Skeletal muscle satellite cell (primary cell): ENCODE data around the gene TMEM30A.

Experiments used
- H3K27me3 ChIP-seq: 2 replicates; pipeline ENCODE4 v1.7.0; 2013; ENCODE audit warnings: low read length; ENCODE audit not compliant: control insufficient read depth, insufficient read depth
- H3K36me3 ChIP-seq: 2 replicates; pipeline ENCODE4 v1.7.0; 2013; ENCODE audit warnings: mild to moderate bottlenecking, control low read depth, low read length; ENCODE audit not compliant: insufficient read depth
- H3K4me1 ChIP-seq: 2 replicates; pipeline ENCODE4 v1.7.0; 2013; ENCODE audit warnings: low read length; ENCODE audit not compliant: control insufficient read depth, insufficient read depth
- H3K4me2 ChIP-seq: 2 replicates; pipeline ENCODE4 v1.7.0; 2013; ENCODE audit warnings: mild to moderate bottlenecking, low read length
- H3K4me3 ChIP-seq: 2 replicates; pipeline ENCODE4 v1.7.0; 2013; ENCODE audit warnings: low read length
- H3K9ac ChIP-seq: 2 replicates; pipeline ENCODE4 v1.7.0; 2013; ENCODE audit warnings: mild to moderate bottlenecking, low read depth, low read length, moderate library complexity
- H3K9me3 ChIP-seq: replicated peaks from 2 replicates; pipeline ENCODE4 v1.7.0; 2013; ENCODE audit warnings: mild to moderate bottlenecking, control low read depth, low read length

TMEM30A gene

DNA sequence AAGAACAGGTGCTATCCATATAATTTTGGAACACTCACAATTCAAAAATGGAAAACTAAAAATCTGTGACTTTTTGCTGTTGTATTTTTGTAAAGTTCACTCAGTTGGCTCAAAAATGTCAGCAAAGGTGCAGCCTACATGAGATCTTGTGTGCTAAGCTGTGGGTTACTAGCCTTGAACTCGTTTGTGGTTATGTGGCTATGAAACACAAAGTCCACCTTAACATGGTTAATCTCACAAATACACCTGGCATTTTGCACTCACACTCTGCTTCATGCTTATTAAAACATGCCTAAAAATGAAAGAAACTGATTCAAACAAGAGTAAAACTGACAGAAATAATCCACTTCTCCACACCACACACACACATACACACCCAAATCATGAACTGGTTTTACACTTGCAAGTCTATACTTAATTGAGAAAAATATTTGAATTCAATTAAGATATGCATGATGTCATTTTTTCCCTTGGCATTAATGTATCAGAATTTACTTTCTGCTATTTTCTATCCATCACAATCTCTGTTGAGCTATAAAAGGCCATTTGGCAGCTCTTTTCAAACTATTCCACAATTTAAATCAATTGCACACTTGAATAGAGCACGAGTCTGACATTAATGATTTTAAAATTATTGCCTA is 22.9 kb upstream of the TMEM30A start:
- Histone ChIP-seq H3K36me3 (no peaks in the 10 kb centered on the region), H3K4me3 (no peak overlapping the region), H3K4me1 (no peaks in the 10 kb centered on the region), H3K27me3 (peaks cover 3% of the 10 kb centered on the region), H3K4me2 (no peak overlapping the region), H3K9me3 (no peaks in the 10 kb centered on the region), H3K9ac (no peak overlapping the region)

DNA sequence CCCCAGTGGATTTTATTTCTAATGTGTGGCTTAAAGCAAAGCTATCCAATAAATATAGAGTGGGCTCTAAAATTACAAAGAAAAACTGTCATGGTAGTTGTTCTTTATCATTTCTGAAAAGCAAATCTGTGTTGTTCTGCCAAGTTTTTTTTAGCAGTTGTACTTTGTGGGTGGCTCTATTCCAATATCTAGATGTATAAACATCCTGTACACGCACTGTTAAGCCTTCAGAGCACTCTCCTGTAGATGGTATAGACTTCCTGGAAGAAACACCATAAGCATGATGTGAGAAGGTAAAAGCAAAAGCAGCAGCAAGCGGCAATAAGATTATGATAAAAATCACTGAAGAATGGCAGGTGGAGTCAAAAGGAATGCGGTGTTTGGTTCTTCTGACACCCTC is 21.5 kb upstream of the TMEM30A start:
- Histone ChIP-seq H3K9me3 (no peaks in the 10 kb centered on the region), H3K4me3 (no peak overlapping the region), H3K4me1 (no peaks in the 10 kb centered on the region), H3K27me3 (no peaks in the 10 kb centered on the region), H3K36me3 (no peaks in the 10 kb centered on the region), H3K4me2 (no peak overlapping the region), H3K9ac (no peak overlapping the region)

DNA sequence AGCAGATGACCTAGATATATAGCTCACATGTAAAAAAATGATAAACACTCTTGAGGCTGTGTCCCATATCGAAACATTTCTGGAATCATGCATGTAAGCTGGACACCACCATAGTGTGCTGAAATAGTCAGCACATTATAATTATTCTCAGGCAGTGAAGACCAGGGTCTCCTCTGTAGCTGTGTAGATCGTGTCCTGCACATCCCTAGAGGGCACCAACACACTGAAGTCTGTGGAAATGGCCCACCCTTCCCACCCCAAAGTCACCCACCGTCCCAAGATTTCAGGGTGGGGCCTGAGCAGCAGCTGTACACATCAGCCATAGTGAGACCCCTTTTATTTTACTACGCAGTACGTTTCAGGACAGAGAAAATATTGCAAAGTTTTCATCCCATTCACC is 21.0 kb upstream of the TMEM30A start:
- no peaks in the 10 kb centered on the region for H3K9me3 ChIP-seq

DNA sequence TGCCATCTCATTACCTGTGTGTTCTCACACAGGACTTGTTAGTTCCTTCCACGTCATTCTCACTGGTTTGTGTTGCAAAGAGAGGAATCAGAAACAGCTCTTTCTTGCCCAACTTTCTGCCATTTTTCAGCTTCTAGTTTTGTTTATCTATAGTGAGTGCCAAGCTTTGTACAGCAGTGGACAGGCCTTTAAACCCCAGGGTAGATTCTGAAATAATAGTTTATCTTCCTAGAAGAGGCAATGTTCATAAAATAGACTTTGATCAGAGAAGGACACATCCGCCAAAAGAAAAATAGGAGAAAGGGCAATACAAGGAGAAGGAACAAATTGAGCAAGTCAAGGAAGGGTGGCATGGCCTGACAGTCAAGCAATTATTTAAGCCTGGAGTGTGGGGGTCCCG is 17.7 kb upstream of the TMEM30A start:
- no peaks in the 10 kb centered on the region for H3K36me3 ChIP-seq
- H3K9me3 ChIP-seq = no peaks in the 10 kb centered on the region
- H3K27me3 ChIP-seq = no peaks in the 10 kb centered on the region

More for the DNA sequence above, 21.0 kb upstream of the TMEM30A start:
- no peaks in the 10 kb centered on the region for H3K27me3 ChIP-seq
- no peak overlapping the region for H3K9ac ChIP-seq
- no peaks in the 10 kb centered on the region for H3K4me1 ChIP-seq
- no peak overlapping the region for H3K4me2 ChIP-seq
- H3K4me3 ChIP-seq = no peak overlapping the region
- no peaks in the 10 kb centered on the region for H3K36me3 ChIP-seq

DNA sequence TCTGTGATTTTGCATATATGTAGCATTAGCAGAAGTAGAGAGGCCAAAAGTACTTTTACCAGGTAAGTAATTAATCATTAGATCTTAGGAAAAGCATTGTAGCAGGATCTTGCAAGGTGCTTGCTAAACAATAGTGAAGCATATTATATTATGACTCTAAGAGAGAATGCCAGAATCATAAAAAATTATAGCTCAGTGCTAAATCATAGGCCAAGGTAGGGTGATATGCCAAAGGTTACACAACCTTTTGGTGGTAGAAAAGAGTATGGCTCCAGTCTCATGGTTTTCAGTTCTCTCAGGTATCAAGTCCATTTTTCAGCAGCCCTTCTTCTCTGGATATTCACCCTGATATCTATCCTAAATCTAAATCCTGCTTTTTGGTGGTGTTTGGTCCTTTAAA is 16.9 kb upstream of the TMEM30A start:
- Histone ChIP-seq H3K9ac (no peak overlapping the region), H3K36me3 (no peaks in the 10 kb centered on the region)

More for the DNA sequence above, 17.7 kb upstream of the TMEM30A start:
- H3K4me3 ChIP-seq = no peak overlapping the region
- H3K9ac ChIP-seq = no peak overlapping the region
- H3K4me2 ChIP-seq = no peak overlapping the region
- H3K4me1 ChIP-seq = no peaks in the 10 kb centered on the region

DNA sequence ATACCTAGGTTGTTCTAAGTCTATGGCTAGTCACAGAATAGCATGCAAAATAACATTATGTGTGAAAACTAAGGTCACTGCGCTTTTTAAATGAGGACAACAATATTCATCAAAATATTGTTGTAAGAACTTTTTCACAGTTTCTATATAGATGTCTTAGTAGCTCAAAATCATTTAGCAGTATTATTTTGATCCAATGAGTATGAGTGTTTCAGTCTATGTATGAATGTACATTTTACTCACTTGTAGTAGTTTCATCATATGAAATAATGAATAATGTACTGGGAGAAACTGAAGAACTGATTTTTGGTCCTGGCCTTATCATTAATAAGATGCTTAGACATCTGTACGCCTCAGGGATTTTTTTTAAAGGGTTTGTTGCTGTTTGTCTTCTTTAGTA is 16.5 kb upstream of the TMEM30A start:
- no peaks in the 10 kb centered on the region for H3K36me3 ChIP-seq
- H3K4me3 ChIP-seq = no peak overlapping the region
- H3K9ac ChIP-seq = no peak overlapping the region
- no peak overlapping the region for H3K4me2 ChIP-seq
- no peaks in the 10 kb centered on the region for H3K4me1 ChIP-seq
- H3K9me3 ChIP-seq = no peaks in the 10 kb centered on the region
- no peaks in the 10 kb centered on the region for H3K27me3 ChIP-seq

More for the DNA sequence above, 16.9 kb upstream of the TMEM30A start:
- Histone ChIP-seq H3K4me1 (no peaks in the 10 kb centered on the region), H3K9me3 (no peaks in the 10 kb centered on the region), H3K4me3 (no peak overlapping the region), H3K27me3 (no peaks in the 10 kb centered on the region), H3K4me2 (no peak overlapping the region)

DNA sequence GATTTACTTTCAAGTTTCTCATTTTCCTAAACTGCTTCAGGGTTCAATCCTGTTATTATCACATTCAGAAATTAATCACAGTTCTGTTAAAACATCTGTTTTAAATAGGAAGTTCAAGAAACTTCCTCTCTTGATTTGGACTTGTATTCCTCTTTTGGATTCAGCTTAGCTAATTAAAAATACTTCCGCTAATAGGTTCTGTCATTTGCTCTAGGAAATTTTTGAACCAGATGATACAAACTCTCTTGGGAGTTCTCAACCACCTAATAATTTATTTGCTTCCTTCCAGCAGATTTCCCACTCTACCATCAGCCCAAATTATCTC is 15.9 kb upstream of the TMEM30A start:
- H3K27me3 ChIP-seq = no peaks in the 10 kb centered on the region
- no peak overlapping the region for H3K9ac ChIP-seq
- H3K4me3 ChIP-seq = no peak overlapping the region
- no peaks in the 10 kb centered on the region for H3K9me3 ChIP-seq
- no peaks in the 10 kb centered on the region for H3K36me3 ChIP-seq
- H3K4me2 ChIP-seq = no peak overlapping the region
- no peaks in the 10 kb centered on the region for H3K4me1 ChIP-seq

DNA sequence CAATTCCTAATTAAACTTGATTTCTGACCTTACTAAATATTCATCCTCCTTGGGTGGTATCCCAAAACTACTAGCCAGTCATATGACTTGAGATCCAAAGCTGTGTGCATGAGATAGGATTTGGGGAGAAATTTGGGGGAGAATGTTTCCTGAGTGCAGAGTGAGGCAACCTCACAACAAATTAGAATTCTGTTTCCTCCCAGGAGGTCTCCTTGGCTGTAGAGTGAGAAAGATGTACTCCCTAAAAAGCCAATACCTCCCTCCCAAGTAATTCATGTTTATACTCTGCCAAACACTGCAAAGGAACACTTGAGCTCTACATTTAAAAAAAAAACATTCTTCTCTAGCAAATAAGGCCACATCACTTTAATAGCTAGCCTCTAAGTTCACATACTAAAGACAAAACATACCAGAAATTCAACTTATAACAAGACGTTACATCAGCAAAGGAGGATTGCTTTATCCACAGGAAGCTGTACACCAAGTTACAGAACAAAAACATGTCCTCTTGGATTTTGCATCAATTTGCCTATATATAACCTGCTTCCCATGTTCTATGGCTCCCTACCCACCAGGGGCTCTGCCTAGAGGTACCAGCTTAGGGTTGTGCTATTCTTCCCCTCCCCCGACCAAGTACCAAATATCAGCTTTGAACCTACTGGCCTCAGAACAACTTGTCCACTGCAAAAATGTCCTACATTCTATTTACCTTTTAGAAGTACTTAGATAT is 15.4 kb upstream of the TMEM30A start:
- Histone ChIP-seq H3K4me3 (no peak overlapping the region), H3K9me3 (no peaks in the 10 kb centered on the region), H3K4me2 (no peak overlapping the region), H3K27me3 (no peaks in the 10 kb centered on the region), H3K4me1 (no peaks in the 10 kb centered on the region), H3K36me3 (no peaks in the 10 kb centered on the region), H3K9ac (no peak overlapping the region)

DNA sequence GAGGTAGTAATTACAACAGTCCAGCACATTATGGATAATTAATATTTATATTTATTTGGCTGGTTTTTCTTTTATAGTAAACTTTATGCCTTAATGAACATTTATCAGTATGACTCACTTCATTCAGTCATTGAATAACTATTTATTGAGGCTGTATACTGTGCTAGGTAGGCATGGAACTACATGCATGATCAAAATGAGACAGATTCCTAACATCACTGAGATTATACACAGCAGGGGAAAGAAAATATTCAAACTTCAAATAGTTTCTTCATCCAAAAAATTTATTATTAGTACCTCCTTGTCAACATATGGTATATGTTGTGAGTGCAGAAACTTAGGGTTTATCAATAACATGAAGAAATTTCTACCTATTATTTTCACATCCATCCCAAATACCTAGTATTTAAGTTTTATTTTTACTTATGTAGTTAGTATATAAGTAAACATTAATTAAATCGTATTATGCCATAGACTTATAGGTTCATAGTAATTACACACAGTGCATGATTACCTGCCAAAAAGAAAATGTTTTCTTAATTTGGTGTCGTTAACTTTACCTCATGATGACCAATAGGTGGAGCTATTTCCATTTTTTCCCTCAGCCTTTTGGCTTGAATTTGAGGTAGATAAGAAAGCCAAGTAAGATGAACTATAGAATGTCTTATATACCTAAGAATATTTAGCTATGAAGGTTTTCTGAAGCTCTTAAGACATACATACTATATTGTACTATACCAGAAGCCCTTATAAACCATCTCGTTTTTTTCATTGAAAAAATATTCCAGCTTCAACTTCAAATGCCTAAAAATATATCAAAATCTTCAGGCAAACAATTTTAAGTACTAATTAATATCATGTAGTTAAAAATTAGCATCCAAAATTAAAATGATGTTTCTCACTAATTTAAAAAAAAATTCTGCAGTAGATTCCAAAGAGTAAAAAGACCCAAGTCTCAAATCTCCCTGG is 12.5 kb upstream of the TMEM30A start:
- Histone ChIP-seq H3K36me3 (no peaks in the 10 kb centered on the region), H3K9ac (no peak overlapping the region), H3K4me2 (no peak overlapping the region), H3K4me1 (no peaks in the 10 kb centered on the region), H3K4me3 (no peak overlapping the region), H3K9me3 (no peaks in the 10 kb centered on the region), H3K27me3 (no peaks in the 10 kb centered on the region)

DNA sequence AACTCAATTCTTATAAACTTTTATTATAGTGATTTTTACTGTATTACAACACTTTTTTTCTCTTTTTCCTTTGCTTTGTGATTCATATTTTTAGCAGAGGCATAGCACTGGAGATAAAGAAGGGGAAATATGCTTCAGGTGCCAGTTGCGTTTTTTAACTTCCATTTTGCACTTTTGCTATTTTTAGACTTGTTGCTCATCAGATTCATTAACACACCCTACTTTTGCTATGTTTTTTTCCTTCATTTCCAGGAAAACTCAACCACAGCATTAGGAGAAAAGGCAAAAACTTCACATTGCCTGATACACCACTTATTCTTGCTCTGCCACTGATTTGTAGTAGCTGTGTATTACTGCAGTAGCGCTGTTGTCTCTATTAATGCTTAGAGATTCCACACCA is 8.0 kb upstream of the TMEM30A start:
- Histone ChIP-seq H3K4me3 (no peak overlapping the region), H3K9ac (no peak overlapping the region), H3K4me1 (no peaks in the 10 kb centered on the region), H3K4me2 (no peak overlapping the region), H3K36me3 (no peaks in the 10 kb centered on the region), H3K27me3 (no peaks in the 10 kb centered on the region), H3K9me3 (no peaks in the 10 kb centered on the region)

DNA sequence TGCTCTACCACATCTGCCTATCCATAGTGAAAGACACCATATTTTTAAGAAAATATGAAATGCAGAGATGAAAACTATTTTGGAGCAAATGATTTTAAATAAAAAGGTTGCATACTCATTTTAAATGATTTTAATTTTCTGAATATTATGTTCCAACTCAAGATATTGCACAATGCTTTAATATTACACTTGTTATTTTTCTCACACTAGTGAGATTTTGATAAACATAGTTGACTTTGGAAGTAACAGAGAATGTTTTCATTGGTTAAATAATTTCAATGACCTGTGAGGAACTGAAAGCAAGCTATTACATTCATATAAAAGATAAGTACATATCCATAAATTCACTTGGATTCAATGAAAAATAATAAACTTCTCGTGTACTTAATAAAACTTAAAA is 7.2 kb upstream of the TMEM30A start:
- Histone ChIP-seq H3K9ac (no peak overlapping the region), H3K4me1 (no peaks in the 10 kb centered on the region), H3K36me3 (no peaks in the 10 kb centered on the region), H3K4me3 (no peak overlapping the region), H3K4me2 (no peak overlapping the region), H3K9me3 (no peaks in the 10 kb centered on the region), H3K27me3 (no peaks in the 10 kb centered on the region)
